Naive thymus-derived CD8-positive, alpha-beta T cell (primary cell): ENCODE measurements around the gene WDR36. TPM values are rescaled to one million over a fixed set of nuclear protein-coding genes. Genes with fewer than 3 reads are reported as not detected.
A peak's percentile ranks its signal among the peaks of the same experiment; 100 is the strongest.

ENCODE experiments used
- ATAC-seq, 2 donors: fragments of 150-1000 bp; cut with Tn5 transposase in 1 of 2; sonication (Bioruptor Pico), chemical (Tn5 transposase) in 1 of 2; 1 replicate in 1 of 2; 2 replicates in 1 of 2; pipeline ENCODE4 v1.10.0; 2021; ENCODE audit warnings: mild to moderate bottlenecking in 2 of 2, moderate library complexity in 2 of 2
- POLR2A ChIA-PET: fragments of 350-600 bp; sonication (Branson Sonifier 250); formaldehyde crosslinking; loops from one replicate; lab custom pipeline; 2021; ENCODE audit warnings: antibody characterized with exemption; lab: Charles Lee
- DNase-seq, 10 donors: peaks; one replicate each; pipeline versions ENCODE4 v3.0.0 to v3.0.0-alpha.2; 2020 to 2022
- H3K27ac Mint-ChIP-seq, 10 donors: one replicate each; pipeline ENCODE4 v1.8.0; 2020 to 2022; ENCODE audit warnings: mild to moderate bottlenecking in 10 of 10, mixed read lengths in 10 of 10, moderate library complexity in 4 of 10, inconsistent platforms in 1 of 10
- H3K27me3 Mint-ChIP-seq, 5 donors: one replicate each; pipeline ENCODE4 v1.8.0; 2021 to 2022; ENCODE audit warnings: mixed read lengths in 5 of 5
- H3K36me3 Mint-ChIP-seq, 3 donors: one replicate each; pipeline ENCODE4 v1.8.0; 2020 to 2022; ENCODE audit warnings: mixed read lengths in 3 of 3, mild to moderate bottlenecking in 2 of 3, inconsistent platforms in 1 of 3
- H3K4me1 Mint-ChIP-seq, 4 donors: one replicate each; pipeline ENCODE4 v1.8.0; 2021 to 2022; ENCODE audit warnings: mixed read lengths in 4 of 4
- H3K4me3 Mint-ChIP-seq, 10 donors: one replicate each; pipeline ENCODE4 v1.8.0; 2020 to 2022; ENCODE audit warnings: mild to moderate bottlenecking in 10 of 10, mixed read lengths in 10 of 10, moderate library complexity in 6 of 10, inconsistent platforms in 1 of 10
- H3K9me3 Mint-ChIP-seq, 9 donors: one replicate each; pipeline ENCODE4 v1.8.0; 2020 to 2022; ENCODE audit warnings: mixed read lengths in 9 of 9, mild to moderate bottlenecking in 3 of 9, inconsistent platforms in 1 of 9, moderate library complexity in 1 of 9
- polyA plus RNA-seq, 3 donors: library from polyadenylated mRNA; unstranded; fragments of 300-500 nt; fragmentation: Illumina TruSeq; gene quantifications; one replicate each; pipeline ENCODE4 v1.2.3, GENCODE V29; 2021
- total RNA-seq, 8 experiments: library from RNA in 2 of 8; stranded (reverse) in 2 of 8; gene quantifications; one replicate each; pipeline ENCODE4 v1.2.3 and lab custom pipeline; 2021 to 2026

The WDR36 gene
- total and polyA plus RNA-seq, 5 experiments from 2014 or later = 18.0 to 36.7 (median 25.2) TPM

DNA sequence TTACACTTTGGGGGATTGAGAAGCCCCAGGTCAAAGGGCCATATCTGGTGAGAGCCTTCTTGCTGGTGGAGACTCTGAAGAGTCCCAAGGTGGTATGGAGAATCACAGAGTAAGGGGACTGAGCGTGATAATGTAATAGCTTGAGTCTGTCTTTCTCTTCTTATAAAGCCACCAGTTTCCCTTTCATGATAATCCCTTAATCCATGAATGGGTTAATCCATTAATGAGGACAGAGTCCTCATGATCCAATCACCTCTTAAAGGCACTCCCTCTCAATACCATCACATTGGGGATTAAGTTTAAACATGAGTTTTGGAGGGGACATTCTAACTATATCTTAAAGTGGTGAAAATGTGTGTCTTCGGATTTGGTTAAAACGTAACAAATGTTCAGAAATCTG, 21.5 kb downstream of the WDR36 start:
- Mint-ChIP-seq H3K27ac (peak overlapping the region in 1 of 10 donors; percentile 3), H3K4me1 (peaks cover 3 to 8% (median 4%) of the 10 kb centered on the region in 4 donors), H3K27me3 (no peaks in the 10 kb centered on the region), H3K9me3 (no peaks in the 10 kb centered on the region), H3K4me3 (no peak overlapping the region), H3K36me3 (peaks cover 0 to 79% (median 17%) of the 10 kb centered on the region in 3 donors)
- POLR2A ChIA-PET = no interaction called here
- ATAC-seq (no peak), DNase-seq (no peak)

DNA sequence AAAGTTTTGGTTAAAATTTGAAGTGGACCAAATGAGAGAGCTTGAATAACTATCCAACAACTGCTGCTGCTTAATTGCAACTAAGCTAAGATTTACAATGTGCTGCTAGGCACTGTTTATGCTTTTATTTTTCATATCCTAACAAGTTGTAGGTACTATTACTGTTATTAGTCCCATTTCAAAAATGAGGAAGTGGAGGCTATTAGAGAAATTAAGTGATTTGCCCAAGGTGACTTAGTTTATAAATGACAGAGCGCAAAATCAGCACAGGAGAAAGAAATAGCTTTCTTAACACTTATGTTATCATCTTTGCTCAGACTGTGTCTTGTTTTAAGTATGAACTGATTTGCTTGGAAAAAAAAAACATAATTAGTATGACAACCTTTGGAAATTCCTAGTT, 23.1 kb downstream of the WDR36 start:
- H3K27me3 Mint-ChIP-seq = no peaks in the 10 kb centered on the region
- H3K4me1 Mint-ChIP-seq = peaks cover 3 to 8% (median 4%) of the 10 kb centered on the region in 4 donors
- no peak overlapping the region for H3K27ac Mint-ChIP-seq
- H3K9me3 Mint-ChIP-seq = no peaks in the 10 kb centered on the region
- H3K36me3 Mint-ChIP-seq = peaks cover 0 to 80% (median 16%) of the 10 kb centered on the region in 3 donors
- H3K4me3 Mint-ChIP-seq = no peak overlapping the region
- POLR2A ChIA-PET = no interaction called here
- DNase-seq (no peak), ATAC-seq (no peak)

DNA sequence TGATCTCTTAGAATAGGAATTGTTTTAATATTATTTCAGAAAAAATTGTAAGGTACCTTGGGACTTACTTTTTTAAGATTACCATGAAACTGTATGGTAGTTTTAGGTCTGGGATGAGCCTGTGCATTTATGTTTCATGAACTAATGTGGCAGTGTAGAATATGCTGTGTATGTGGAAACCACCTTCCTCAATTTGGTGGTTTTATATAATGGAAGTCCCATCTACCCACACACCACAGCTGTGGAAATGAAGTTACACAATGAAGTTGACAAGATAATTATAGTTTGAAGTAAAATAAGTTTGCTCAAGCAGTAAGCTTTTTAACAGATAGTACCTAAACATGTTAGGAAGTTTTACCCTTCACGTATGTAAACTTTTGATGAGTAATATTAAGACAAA, 24.4 kb downstream of the WDR36 start:
- Mint-ChIP-seq H3K9me3 (no peaks in the 10 kb centered on the region), H3K4me1 (peaks cover 3 to 8% (median 4%) of the 10 kb centered on the region in 4 donors), H3K4me3 (no peak overlapping the region), H3K27ac (no peak overlapping the region), H3K36me3 (peaks cover 0 to 80% (median 8%) of the 10 kb centered on the region in 3 donors), H3K27me3 (no peaks in the 10 kb centered on the region)
- DNase-seq (no peak), ATAC-seq (no peak)
- POLR2A ChIA-PET = no interaction called here

DNA sequence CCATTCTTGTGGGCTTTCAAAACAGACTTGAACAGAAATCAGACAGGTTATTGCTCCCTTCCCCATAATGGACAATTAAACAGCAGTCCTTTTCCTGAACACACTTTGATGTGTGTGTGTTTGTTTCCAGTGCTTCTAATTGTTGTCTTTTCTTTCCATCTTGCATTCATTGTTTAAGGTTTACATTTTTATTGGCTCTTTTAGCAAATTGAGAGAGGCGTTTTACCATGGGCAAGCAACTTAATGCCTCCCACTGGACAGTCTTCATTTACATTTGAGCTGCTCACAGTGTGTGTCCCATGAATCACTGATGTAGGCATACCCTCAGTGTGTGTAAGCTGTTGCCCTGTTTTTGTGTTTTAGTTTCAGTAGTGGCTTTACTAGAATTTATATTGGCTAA, 25.0 kb downstream of the WDR36 start:
- DNase-seq (no peak), ATAC-seq (no peak)

DNA sequence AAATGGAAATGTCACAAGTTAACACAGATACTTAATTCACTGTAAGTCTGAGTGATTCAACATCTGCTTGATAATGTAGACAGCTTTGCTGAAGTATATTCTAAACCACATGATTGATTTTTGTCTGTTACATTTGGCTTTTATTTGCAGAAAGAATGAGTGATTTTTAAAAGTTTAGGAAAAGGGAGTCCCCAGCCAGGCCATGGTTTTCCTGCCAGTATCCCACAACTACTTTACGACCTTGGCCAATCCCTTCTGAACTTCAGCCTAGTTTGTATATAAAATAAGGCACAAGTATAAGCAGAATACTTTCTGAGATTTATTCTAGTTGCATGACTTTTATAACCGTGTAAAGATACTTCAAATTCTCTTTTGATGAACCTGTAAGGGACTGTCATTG, 27.1 kb downstream of the WDR36 start:
- ATAC-seq (no peak), DNase-seq (no peak)
- no peaks in the 10 kb centered on the region for H3K9me3 Mint-ChIP-seq
- peaks cover 1 to 6% (median 4%) of the 10 kb centered on the region in 4 donors for H3K4me1 Mint-ChIP-seq
- POLR2A ChIA-PET = no interaction called here
- H3K27me3 Mint-ChIP-seq = no peaks in the 10 kb centered on the region
- peaks cover 4 to 82% (median 4%) of the 10 kb centered on the region in 3 donors for H3K36me3 Mint-ChIP-seq
- H3K4me3 Mint-ChIP-seq = no peak overlapping the region
- peak overlapping the region in 2 of 10 donors; percentile 41 to 43 for H3K27ac Mint-ChIP-seq

More for the DNA sequence above, 25.0 kb downstream of the WDR36 start:
- Mint-ChIP-seq H3K4me3 (no peak overlapping the region), H3K36me3 (peaks cover 4 to 81% (median 5%) of the 10 kb centered on the region in 3 donors), H3K4me1 (peaks cover 3 to 8% (median 4%) of the 10 kb centered on the region in 4 donors), H3K27ac (peak overlapping the region in 1 of 10 donors; percentile 5), H3K9me3 (no peaks in the 10 kb centered on the region), H3K27me3 (no peaks in the 10 kb centered on the region)
- POLR2A ChIA-PET = no interaction called here

DNA sequence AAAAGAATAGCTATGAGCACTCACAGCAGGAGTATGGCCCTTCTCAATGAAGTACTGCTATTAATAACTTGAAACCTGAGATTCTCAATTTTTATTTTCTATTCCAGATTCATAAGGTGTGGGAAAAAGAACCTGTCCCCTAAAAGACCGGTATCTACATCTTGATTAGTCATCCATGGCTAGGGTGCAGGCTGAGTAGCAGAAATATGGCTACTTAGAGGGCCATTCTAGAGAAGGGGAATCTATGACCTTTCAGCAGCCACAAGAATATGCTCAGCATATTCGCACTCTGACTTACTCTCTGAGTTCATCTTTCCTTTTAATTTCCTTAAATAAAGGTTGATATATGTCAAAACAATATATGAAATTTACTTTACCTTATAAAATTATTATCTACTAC, 27.7 kb downstream of the WDR36 start:
- POLR2A ChIA-PET = no interaction called here
- no peak for DNase-seq
- no peaks in the 10 kb centered on the region for H3K9me3 Mint-ChIP-seq
- H3K27ac Mint-ChIP-seq = no peak overlapping the region
- H3K4me3 Mint-ChIP-seq = no peak overlapping the region
- H3K36me3 Mint-ChIP-seq = peaks cover 4 to 81% (median 4%) of the 10 kb centered on the region in 3 donors
- no peak for ATAC-seq
- H3K4me1 Mint-ChIP-seq = peaks cover 1 to 6% (median 4%) of the 10 kb centered on the region in 4 donors
- no peaks in the 10 kb centered on the region for H3K27me3 Mint-ChIP-seq

DNA sequence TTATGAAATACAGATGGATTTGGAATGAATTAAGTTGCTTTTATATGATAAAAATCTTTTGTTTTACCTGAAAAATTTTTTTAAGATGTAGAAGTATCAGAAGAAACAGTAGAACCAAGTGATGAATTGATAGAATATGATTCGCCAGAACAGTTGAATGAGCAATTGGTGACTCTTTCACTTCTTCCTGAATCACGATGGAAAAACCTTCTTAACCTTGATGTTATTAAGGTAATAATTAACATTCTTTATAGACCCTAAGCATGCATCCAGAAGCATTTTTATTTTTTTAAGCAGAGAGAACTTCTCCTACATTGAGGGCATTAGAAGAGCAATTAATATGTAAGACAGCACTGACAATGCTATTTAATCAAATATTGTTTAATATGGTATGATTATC, 28.8 kb downstream of the WDR36 start:
- peaks cover 4 to 78% (median 4%) of the 10 kb centered on the region in 3 donors for H3K36me3 Mint-ChIP-seq
- no peak overlapping the region for H3K4me3 Mint-ChIP-seq
- no peaks in the 10 kb centered on the region for H3K27me3 Mint-ChIP-seq
- ATAC-seq (no peak), DNase-seq (no peak)
- H3K4me1 Mint-ChIP-seq = peaks cover 1 to 6% (median 4%) of the 10 kb centered on the region in 4 donors
- peak overlapping the region in 1 of 10 donors; percentile 1 for H3K27ac Mint-ChIP-seq
- H3K9me3 Mint-ChIP-seq = no peaks in the 10 kb centered on the region
- POLR2A ChIA-PET = no interaction called here

DNA sequence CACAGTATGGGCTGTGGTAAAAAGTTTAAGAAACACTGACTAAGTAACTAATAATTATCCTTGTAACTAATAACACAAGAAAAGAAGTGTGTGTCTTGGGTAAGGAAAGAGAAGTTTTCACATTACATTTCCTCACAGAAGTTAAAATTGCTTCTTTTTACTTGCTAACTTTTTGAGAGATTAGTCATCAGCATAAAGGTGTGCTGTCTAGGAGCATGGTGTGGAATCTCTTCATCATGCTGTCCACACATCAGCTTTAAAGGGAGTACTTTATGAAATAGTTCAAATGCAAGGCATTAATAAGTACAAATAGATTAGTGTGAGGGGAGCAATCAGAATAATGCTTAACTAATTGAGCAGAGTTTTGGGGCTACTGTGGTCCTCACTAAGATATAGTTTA, 29.8 kb downstream of the WDR36 start:
- Mint-ChIP-seq H3K4me3 (no peak overlapping the region), H3K27me3 (no peaks in the 10 kb centered on the region), H3K9me3 (no peaks in the 10 kb centered on the region), H3K4me1 (peaks cover 1 to 6% (median 3%) of the 10 kb centered on the region in 4 donors), H3K27ac (no peak overlapping the region), H3K36me3 (peaks cover 4 to 79% (median 11%) of the 10 kb centered on the region in 3 donors)
- POLR2A ChIA-PET = no interaction called here
- ATAC-seq (no peak), DNase-seq (no peak)

DNA sequence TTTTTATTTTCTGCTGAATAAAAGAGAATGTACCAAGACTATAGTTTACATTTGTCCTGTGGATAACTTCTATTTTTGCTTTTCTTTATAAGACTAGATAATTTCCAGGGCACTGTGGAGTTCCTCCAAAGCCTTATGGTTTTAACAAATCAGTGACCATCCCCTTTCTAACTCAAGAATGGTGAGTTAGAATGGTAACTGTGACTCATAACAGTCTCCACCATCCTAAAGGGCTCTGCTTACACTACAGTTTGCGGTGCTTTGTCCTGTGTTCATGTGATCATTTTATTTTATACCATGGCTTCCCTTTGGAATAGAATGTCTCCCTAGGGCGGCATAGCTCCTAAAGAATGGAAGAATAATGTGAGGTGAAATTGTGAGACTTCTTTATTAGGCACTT, 30.2 kb downstream of the WDR36 start:
- H3K4me1 Mint-ChIP-seq = peaks cover 0 to 6% (median 2%) of the 10 kb centered on the region in 4 donors
- DNase-seq (no peak), ATAC-seq (no peak)
- POLR2A ChIA-PET = no interaction called here
- H3K27ac Mint-ChIP-seq = peak overlapping the region in 1 of 10 donors; percentile 51
- H3K4me3 Mint-ChIP-seq = no peak overlapping the region
- H3K36me3 Mint-ChIP-seq = peaks cover 4 to 79% (median 15%) of the 10 kb centered on the region in 3 donors
- H3K9me3 Mint-ChIP-seq = no peaks in the 10 kb centered on the region
- H3K27me3 Mint-ChIP-seq = no peaks in the 10 kb centered on the region

DNA sequence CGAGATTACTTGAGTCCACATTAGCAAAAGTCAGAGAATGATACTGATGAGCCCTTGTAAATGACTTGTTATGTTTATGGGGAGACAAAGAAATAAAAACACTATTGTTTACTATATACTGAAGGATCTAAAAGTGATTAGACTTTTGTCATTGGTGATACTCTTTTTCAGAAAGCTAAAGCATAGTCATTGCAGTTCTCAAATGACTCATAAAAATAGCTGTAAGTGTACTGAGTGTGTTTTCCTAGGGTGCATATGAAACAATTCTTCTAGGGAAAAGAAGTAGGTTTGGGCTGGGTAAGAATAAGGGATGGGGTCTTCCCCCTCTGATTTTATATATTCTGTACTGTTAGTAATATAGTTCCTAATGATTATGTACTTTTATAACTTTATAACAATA, 32.6 kb downstream of the WDR36 start:
- Mint-ChIP-seq H3K36me3 (peaks cover 4 to 75% (median 17%) of the 10 kb centered on the region in 3 donors), H3K4me1 (no peaks in the 10 kb centered on the region), H3K9me3 (no peaks in the 10 kb centered on the region), H3K4me3 (no peak overlapping the region), H3K27me3 (no peaks in the 10 kb centered on the region), H3K27ac (peak overlapping the region in 1 of 10 donors; percentile 17)
- DNase-seq = no peak
- POLR2A ChIA-PET = no interaction called here
- ATAC-seq = no peak

DNA sequence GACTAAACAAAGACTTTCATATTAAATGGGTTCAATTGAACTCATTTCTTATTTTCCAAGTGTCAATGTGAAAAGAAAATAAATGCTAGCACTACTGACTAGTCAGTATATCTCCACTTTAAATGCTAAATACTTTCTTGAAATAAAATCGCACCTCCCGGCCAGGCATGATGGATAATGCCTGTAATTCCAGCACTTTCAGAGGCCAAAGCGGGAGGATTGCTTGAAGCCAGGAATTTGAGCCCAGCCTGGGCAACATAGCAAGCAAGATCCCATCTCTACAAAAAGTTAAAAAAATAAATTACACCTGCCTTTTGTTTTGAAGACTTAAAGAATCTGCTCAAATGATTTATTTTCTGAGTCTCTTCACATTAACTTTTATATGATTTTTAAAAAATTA, 34.7 kb downstream of the WDR36 start:
- POLR2A ChIA-PET = no interaction called here
- DNase-seq = no peak
- no peak for ATAC-seq
- no peaks in the 10 kb centered on the region for H3K9me3 Mint-ChIP-seq
- H3K36me3 Mint-ChIP-seq = peaks cover under 1 to 60% (median 15%) of the 10 kb centered on the region in 3 donors
- no peaks in the 10 kb centered on the region for H3K4me1 Mint-ChIP-seq
- H3K27me3 Mint-ChIP-seq = no peaks in the 10 kb centered on the region
- H3K4me3 Mint-ChIP-seq = no peak overlapping the region
- peak overlapping the region in 2 of 10 donors; percentile 25 to 37 for H3K27ac Mint-ChIP-seq

DNA sequence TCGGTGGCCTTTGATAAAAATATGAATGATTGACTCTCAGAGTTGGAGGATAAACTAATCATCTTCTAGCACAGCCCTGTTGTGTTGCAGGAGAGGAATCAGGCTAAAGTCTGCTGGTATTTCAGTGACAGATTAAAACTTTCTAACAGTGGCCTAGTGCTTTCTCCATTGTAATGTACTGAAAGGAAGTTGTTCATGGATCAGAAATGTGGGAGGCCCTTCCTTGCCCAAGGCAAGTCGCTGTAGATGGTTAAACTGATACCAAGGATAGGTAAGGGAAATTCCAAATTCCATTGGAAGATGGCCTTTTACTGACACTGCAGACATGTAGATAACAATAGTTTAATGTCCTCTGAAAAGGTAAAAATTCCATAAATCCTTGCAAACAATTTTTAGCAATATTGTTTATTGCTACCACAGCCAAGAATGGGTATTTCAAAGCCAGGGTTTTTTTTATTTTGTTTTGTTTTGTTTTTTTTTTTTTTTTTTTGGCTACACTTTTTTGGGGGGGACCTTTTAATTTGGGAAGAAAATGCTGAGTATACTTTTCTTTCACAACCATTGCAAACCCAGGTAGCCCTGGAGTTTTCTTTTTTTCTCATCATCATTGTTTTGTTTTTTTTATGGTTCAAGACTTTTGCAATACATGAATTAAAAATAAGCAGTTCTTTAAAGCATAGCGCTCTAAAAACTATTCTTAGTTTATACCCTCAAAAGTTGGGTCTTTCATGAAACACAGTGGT, 35.5 kb downstream of the WDR36 start:
- Mint-ChIP-seq H3K36me3 (peaks cover 0 to 54% (median 15%) of the 10 kb centered on the region in 3 donors), H3K27me3 (no peaks in the 10 kb centered on the region), H3K9me3 (no peaks in the 10 kb centered on the region), H3K4me3 (no peak overlapping the region), H3K4me1 (peaks cover 0 to 4% (median 0%) of the 10 kb centered on the region in 4 donors), H3K27ac (peak overlapping the region in 1 of 10 donors; percentile 25)
- POLR2A ChIA-PET = no interaction called here
- ATAC-seq (no peak), DNase-seq (no peak)

DNA sequence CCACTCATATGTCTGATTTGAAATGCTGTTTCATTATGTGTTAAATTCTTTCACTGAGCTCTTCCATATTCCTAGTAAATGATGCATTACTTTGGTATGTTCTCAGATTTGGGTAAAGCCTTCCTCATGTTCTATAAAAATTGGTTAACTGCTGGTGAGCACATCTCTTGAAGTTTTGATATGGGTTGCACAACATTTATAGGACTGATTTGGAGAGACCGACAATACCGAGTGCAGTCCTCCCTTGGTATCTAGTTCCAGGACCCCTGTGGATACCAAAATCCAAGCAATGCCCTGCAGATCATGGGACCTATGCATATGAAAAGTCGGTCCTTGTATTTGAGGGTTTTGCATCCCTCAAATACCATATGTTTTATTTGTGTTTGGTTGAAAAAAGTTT, 37.8 kb downstream of the WDR36 start:
- ATAC-seq (no peak), DNase-seq (no peak)
- POLR2A ChIA-PET = no interaction called here
- Mint-ChIP-seq H3K27ac (no peak overlapping the region), H3K4me3 (no peak overlapping the region), H3K4me1 (peaks cover 0 to 4% (median 0%) of the 10 kb centered on the region in 4 donors), H3K9me3 (no peaks in the 10 kb centered on the region), H3K36me3 (peaks cover 0 to 36% (median 13%) of the 10 kb centered on the region in 3 donors), H3K27me3 (peaks cover 0 to 7% (median 1%) of the 10 kb centered on the region in 5 donors)
